GM19099 (cell line): ENCODE results near the gene DNAH5.

Experiments
- POLR2A ChIP-seq: IDR thresholded peaks from 3 replicates; pipeline ENCODE4 v1.6.1; 2011; ENCODE audit warnings: low read depth; ENCODE audit not compliant: insufficient read length; ENCODE audit errors: extremely low read depth

The DNAH5 gene

DNA sequence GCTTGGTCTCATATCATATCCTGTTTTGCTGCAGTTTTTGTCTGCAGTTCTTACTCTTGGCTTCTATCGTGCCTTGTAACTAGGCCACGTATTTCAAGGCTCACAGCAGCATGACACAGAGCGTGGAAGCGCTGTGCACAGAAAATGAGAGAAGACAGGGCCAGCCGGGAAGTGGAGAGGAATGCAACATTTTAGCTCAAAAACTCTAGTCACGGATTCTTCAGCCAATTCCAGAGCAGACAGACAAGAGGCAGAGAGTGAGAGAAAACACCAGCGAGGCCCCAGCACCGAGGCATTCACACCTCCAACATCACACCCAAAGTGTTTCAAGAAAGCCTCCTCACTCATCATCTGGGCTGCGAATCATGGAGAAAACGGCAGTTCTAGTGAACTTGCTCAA is 160.8 kb downstream of the DNAH5 start:
- no peak for TF ChIP-seq POLR2A

DNA sequence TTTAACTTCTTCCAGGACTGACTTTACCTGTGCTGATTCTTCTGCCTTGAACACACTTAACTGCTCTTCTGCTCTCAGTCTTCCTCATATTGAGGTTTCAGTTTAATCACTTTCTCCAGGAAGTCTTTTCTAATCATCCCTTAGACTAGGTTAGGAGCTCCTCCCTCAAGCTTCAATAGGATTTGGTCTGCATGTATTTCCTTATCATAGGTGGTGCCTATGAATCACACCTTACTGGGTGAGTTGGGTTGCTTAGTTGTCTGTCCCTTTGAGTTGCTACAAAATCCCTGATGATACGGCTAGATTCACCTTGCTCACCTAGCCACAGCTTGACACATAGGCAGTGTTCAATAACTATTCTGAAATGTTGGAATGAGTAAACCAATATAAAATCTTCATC is 164.4 kb downstream of the DNAH5 start:
- TF ChIP-seq POLR2A, result no peak

DNA sequence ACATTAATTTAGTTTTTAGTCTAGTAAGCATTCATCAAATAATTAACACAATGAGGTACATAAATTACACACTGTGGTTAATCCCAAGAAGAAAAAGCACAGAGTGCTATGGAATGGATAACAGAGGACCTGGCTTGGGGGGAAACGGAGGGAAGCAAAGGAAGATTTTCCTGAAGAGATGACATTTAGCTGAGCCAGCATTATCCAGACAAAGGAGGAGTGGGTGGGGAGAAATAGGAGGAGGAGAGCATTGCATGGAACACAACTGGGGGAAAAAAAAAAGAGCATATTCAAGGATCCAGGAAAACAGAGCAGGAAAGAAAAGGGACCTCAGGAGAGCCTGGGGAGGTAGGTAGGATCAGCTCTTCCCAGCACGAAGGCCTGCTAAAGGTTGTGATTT is 170.8 kb downstream of the DNAH5 start:
- TF ChIP-seq POLR2A, result no peak

DNA sequence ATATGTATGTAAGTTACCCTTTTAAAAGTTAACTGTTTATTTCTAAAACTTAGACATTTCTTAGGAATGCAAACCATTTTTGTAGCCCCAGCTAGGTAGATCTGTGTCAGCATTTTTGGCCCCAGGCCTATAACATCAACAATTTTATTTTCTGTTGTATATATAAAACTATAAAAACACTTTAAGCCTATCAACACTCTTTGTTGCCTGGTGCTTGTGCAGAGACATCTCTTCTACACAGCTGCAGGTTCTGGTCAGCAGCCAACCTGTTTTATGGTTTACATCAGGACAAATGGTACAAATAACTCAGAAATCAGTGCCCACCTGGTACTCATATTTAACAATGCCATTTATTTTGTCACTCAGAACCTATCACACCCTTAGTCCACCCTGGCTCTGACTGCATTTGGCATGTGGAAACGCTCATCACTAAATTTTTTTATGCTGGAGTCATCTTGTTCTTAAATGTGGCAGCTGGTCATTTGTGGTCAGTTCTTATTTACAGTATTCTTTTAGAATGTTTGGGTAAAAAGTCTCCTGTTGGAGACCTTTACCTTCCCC is 173.4 kb downstream of the DNAH5 start:
- TF ChIP-seq POLR2A, result no peak

DNA sequence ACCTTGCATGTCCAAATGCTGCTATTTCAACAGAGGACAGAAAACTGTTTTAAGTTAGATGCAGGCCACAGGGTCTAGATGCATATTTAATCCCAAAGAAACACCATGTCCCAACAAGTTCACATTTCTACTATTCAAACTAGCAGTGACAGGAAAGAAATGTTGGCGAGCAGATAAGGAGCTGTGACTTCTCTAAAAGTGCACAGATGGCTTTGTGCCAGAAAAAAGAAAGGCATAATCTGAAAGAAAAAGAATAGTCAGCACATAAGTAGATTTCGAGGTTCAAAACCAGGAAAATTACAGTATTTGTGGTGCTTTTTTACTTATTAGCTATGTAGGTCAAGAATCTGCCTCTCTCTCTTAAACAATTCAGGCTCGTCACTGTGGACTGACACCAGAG is 178.3 kb downstream of the DNAH5 start:
- TF ChIP-seq POLR2A, result no peak

DNA sequence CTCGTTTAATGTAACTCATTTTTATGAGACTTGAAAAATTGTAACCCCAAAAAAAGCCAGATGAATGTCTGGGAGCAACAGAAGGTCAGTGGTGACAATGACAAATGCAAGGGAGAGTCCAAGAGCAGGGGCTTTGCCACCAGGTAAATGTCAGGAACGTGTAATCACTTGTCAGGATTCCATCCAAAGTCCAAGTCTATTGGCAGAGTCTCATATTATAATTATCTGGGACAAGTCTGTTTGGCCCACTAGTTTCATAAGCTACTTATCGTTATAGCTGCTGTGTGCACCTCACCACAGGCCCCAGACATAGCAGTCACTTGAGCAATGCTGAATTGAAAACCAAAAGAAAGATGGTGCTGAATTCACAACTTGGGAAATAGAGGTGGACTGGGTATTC is 180.8 kb downstream of the DNAH5 start:
- no peak for TF ChIP-seq POLR2A

- TF ChIP-seq POLR2A, result no peak
These were observed 194.7 kb downstream of the DNAH5 start for GRCh38 chr5:13749766-13750165.

DNA sequence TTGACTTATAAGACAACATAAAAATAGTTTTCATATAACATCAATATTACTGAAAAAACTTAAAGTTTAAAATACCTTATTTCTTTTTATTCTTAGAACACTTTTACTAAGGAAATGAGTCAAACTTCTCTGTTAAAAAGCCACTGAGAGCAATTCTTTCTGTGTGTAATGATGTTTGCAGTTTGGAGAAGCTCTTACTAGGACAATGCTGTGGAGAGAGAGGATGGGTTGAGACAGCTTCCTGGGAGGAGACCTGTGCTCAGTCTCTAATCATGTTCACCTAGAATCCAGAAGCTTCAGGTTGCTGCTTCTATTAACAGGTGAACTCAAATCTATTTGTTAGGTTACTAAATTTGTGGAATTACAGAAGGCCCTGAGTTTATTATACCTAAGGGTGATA is 198.5 kb downstream of the DNAH5 start:
- no peak for TF ChIP-seq POLR2A

DNA sequence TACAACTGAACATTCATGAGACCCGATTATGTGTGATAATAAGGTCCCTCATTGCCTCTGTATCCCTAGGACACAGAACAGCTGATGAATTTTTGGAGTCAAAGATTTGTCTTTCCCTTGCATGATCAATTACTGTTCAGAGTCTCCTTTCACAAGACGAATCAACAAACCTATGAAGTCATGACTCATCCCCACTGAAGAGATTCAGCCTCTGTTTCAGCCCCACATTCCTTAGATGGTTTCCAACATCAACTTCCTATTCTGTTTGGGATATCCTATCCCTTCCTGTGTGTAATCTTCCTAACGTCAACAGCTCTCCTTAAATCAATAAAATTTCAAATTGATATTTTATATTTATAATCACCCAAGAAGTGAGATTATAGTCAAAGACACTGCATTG is 199.0 kb downstream of the DNAH5 start:
- no peak for TF ChIP-seq POLR2A

DNA sequence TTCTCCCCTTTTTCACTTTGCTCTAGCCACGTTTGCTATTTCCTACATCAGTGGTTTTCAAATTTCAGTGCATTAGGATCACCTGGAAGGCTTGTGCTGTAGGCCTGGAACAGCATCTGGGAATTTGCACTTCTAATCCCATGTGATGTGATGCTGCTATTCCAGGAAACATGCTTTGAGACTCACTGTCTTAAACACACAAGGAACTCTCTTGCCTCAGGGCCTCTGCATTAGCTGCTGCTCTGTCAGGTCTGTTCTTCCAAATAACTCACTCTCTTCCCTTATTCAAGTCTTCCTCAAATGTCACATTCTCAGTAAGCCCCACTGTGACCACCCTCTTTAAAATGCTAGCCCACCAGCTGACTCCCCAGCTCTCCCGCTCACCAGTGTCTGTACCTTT is 204.0 kb downstream of the DNAH5 start:
- no peak for TF ChIP-seq POLR2A

- TF ChIP-seq POLR2A, result no peak
These were observed 205.0 kb downstream of the DNAH5 start for GRCh38 chr5:13739479-13739878.

- no peak for TF ChIP-seq POLR2A
These were observed 208.8 kb downstream of the DNAH5 start for GRCh38 chr5:13735691-13736090.

DNA sequence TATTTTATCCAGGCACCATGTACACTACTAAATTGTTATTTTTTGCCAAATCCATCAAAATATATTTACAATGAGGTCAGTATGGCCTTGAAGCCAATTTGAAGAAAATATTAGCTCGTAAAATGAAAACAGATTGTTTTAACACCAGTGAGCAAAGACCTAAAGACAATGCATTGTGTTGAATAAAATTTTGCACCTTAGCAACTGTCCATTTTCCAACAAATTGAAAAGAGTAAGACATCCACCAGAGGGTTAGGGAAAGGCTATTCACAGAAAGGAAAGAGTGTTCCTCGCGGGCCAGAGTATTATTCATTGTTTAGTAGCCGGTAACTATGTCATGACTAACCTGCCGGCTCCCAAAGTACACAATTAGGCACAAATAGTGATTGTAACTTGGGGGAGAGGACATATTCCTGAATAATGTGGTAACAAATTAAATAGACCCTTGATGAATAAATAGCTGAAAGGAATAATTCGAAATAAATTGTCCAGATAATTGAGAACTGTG is 213.3 kb downstream of the DNAH5 start:
- no peak for TF ChIP-seq POLR2A

GRCh38 chr5:13708906-13709305 is 235.6 kb downstream of the DNAH5 start:
- TF ChIP-seq POLR2A, result no peak

GRCh38 chr5:13708432-13708831 is 236.1 kb downstream of the DNAH5 start:
- no peak for TF ChIP-seq POLR2A

DNA sequence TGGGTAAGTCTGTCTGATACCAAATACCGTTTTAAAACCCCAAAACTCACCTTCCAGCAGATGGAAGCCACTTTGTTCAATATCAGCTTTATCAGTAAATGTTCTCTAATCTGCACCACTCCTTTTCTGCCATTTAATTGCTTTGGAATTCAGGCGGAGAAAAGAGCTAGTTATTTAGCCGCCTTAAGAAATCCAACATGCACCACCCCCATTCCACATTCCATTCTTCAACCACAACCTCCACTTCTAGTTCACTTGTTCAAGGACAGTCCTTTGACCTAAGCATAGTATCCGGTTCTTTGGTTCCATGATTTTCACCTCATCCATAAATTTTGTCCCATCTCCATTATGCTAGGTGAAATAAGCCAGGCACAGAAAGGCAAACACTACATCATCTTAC is 240.1 kb downstream of the DNAH5 start:
- TF ChIP-seq POLR2A, result no peak

DNA sequence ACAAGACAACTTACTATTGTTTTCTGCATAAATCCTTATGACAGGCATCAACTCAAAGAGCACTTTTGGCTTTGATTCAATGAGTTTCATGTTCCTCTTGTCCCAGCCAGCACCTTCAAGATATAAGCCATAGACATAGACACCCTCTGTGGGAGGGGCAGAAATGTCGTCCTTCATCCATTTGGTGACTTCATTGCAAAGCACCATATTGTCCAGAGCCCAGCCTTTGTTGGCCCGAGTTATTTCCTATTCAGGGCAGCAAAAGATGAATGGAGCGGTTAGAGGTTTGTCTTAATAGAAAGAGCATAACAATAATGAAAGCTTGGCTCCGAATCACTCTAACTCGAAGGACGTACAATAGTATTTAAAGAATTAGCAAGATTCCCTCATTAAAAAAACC is 243.9 kb downstream of the DNAH5 start:
- no peak for TF ChIP-seq POLR2A

DNA sequence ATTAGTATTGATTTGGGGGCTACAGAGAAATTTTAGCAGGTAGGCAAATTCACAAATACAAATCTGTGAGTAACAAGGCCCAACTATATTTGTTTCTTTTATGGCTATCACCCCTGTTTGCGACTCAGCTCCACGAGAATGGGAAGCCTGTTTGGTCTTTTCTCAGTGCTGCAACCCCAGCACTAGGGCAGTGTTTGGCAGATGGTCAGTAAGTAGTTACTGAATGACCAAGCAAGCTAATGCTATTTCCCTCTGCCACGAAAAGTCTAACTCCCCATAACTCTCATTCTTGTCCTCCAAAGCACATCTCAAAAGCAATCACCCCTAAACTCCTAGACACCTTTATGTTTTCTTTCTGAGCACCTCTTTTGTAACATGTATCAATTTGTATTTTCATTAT is 245.6 kb downstream of the DNAH5 start:
- no peak for TF ChIP-seq POLR2A

DNA sequence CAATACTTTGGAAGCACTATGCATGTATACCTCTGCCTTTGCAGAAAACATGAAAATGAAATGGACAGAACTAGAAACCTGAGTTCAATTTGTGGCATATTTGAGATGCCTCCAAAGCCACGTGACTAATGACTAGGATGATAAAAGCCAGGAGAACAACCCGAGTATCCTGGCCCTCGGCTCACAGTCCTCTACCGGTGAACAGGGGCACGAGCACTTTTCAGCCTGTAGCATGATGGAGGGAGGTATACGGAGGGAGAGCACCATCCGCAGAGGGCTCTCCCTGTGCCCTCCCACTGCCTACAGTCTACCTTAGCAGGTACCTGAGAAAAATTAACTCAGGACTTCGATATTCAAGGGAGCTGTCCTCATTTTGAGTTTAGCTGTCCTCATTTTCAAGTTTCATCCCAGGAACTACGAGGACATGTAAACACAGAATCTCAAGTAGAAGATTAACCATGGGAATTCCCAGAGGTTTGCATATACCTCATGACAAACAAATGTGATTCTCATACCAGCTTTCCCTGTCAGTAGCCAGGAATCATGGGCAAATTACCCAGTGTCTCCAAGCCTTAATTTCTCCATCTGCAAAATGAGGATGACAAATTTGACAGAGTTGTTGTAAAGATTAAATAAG is 249.3 kb downstream of the DNAH5 start:
- no peak for TF ChIP-seq POLR2A
